ENCODE data around the gene MCC. TPM values are rescaled to one million over a fixed set of nuclear protein-coding genes. Genes with fewer than 3 reads are reported as not detected.

Gene MCC
- total RNA-seq, 4 donors from 2014 or later: 57.7 to 91.5 (median 76.0) TPM

- no peak for DNase-seq (ENCODE audit: low spot score in 2 of 2)
- intact Hi-C loops (cut with DNase I; ENCODE audit: low total_unique reads): no loop called here
- TF ChIP-seq CTCF (IDR thresholded peaks at IDR 0.05) (no peak), POLR2A (IDR thresholded peaks at IDR 0.05) (no peak)
- no peak overlapping the region for H3K4me3 ChIP-seq (ENCODE audit: low read depth, poor library complexity, severe bottlenecking)
- 69 to 78% methylated on average over 1 of the region's 1 CpG for WGBS, 2 donors
These were observed 98.0 kb downstream of the MCC start for GRCh38 chr5:113390224-113390623.

GRCh38 chr5:113389116-113389515 is 99.1 kb downstream of the MCC start:
- no peak for TF ChIP-seq CTCF (IDR thresholded peaks at IDR 0.05)
- TF ChIP-seq POLR2A (IDR thresholded peaks at IDR 0.05): no peak
- no peak overlapping the region for H3K4me3 ChIP-seq (ENCODE audit: low read depth, poor library complexity, severe bottlenecking)
- DNase-seq (ENCODE audit: low spot score in 2 of 2): no peak
- intact Hi-C loops (cut with DNase I; ENCODE audit: low total_unique reads): no loop called here
- WGBS, 2 donors: 95 to 96% methylated on average over 4 of the region's 4 CpGs

- 62 to 71% methylated on average over 2 of the region's 2 CpGs for WGBS, 2 donors
- intact Hi-C loops (cut with DNase I; ENCODE audit: low total_unique reads): no loop called here
- H3K4me3 ChIP-seq (ENCODE audit: low read depth, poor library complexity, severe bottlenecking): no peak overlapping the region
- no peak for DNase-seq (ENCODE audit: low spot score in 2 of 2)
- no peak for TF ChIP-seq POLR2A (IDR thresholded peaks at IDR 0.05)
- TF ChIP-seq CTCF (IDR thresholded peaks at IDR 0.05): no peak
These were observed 100.4 kb downstream of the MCC start for GRCh38 chr5:113387844-113388243.

- H3K4me3 ChIP-seq (ENCODE audit: low read depth, poor library complexity, severe bottlenecking): no peak overlapping the region
- DNase-seq (ENCODE audit: low spot score in 2 of 2): no peak
- WGBS, 2 donors: 77 to 90% methylated on average over 4 of the region's 4 CpGs
- TF ChIP-seq POLR2A (IDR thresholded peaks at IDR 0.05) (no peak), CTCF (IDR thresholded peaks at IDR 0.05) (no peak)
- intact Hi-C loops (cut with DNase I; ENCODE audit: low total_unique reads): no loop called here
These were observed 103.4 kb downstream of the MCC start for GRCh38 chr5:113384782-113385285.

GRCh38 chr5:113382731-113383130 is 105.5 kb downstream of the MCC start:
- intact Hi-C loops (cut with DNase I; ENCODE audit: low total_unique reads): no loop called here
- H3K4me3 ChIP-seq (ENCODE audit: low read depth, poor library complexity, severe bottlenecking): no peak overlapping the region
- DNase-seq (ENCODE audit: low spot score in 2 of 2): no peak
- 41 to 48% methylated on average over 1 of the region's 1 CpG for WGBS, 2 donors
- TF ChIP-seq CTCF (IDR thresholded peaks at IDR 0.05): no peak
- no peak for TF ChIP-seq POLR2A (IDR thresholded peaks at IDR 0.05)

- TF ChIP-seq CTCF (IDR thresholded peaks at IDR 0.05) (no peak), POLR2A (IDR thresholded peaks at IDR 0.05) (no peak)
- no peak for DNase-seq (ENCODE audit: low spot score in 2 of 2)
- H3K4me3 ChIP-seq (ENCODE audit: low read depth, poor library complexity, severe bottlenecking): no peak overlapping the region
- intact Hi-C loops (cut with DNase I; ENCODE audit: low total_unique reads): no loop called here
These were observed 106.5 kb downstream of the MCC start for GRCh38 chr5:113381791-113382190.
